GM10248 (cell line): Measurements from ENCODE around the gene GATA6.
"Not testable (repeated sequence)": the region's sequence is repeated elsewhere in the genome, so short reads cannot be mapped to it uniquely, and the experiment has no call there.

Experiments
- CTCF ChIA-PET: fragments of 300-600 bp; sonication (Branson Sonifier 250); formaldehyde crosslinking; extraction: SDS; loops from one replicate; lab custom pipeline; 2021; ENCODE audit warnings: antibody characterized with exemption; lab: Yijun Ruan, JAX
- POLR2A ChIA-PET: fragments of 350-650 bp; sonication (Branson Sonifier 250); formaldehyde crosslinking; extraction: SDS; loops from one replicate; lab custom pipeline; 2020; ENCODE audit warnings: antibody characterized with exemption; lab: Yijun Ruan, JAX
- DNase-seq: peaks from one replicate; pipeline ENCODE4 v3.0.0; 2012; ENCODE audit errors: extremely low spot score
- CTCF ChIP-seq: IDR thresholded peaks from 2 replicates; pipeline ENCODE4 v1.5.1; 2012; ENCODE audit warnings: mild to moderate bottlenecking, low read depth; ENCODE audit errors: extremely low read depth, missing control alignments, control extremely low read depth

The GATA6 gene

DNA sequence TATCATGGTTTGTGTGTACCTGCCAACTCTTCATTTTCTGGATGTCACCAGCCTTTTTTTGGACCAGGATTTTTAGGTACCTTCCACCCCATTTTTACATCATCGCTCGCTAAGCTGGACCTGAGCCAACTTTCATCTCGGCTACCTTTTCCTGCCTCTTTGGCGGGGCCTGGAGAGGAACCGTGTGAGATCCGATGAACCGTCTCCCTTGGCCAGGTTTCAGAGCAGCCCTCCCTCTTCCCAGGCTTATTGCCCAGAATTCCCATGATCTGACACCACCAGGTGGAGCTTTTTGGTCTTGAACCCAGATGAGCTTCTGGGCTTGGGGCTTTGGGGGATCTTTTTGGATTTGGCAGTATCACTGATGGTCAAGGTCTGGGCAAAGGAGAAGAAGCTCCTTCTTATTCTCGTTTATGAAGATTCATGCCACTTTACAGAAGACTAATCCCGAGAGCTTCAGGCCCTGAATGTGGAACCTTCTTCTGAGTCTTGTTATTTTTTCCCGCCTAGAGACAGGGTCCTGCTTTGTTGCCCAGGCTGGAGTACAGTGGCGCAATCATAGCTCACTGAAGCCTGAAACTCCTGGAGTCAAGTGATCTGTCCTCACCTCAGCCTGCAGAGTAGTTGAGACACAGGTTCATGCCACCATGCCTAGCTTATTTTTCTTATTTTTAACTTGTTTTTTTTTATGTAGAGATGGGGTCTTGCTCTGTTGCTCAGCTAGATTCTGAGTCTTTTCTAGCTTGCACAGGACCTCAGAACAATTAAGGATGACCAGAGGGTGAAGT is 50.4 kb downstream of the GATA6 start:
- POLR2A ChIA-PET = no interaction called here
- TF ChIP-seq CTCF = no peak
- no peak for DNase-seq
- CTCF ChIA-PET = interaction anchor here (0.9 to 2.2 kb wide), 2 partner anchors 9 to 14 kb away, joined by 3 to 8 read pairs; no protein-coding TSS in a partner anchor

DNA sequence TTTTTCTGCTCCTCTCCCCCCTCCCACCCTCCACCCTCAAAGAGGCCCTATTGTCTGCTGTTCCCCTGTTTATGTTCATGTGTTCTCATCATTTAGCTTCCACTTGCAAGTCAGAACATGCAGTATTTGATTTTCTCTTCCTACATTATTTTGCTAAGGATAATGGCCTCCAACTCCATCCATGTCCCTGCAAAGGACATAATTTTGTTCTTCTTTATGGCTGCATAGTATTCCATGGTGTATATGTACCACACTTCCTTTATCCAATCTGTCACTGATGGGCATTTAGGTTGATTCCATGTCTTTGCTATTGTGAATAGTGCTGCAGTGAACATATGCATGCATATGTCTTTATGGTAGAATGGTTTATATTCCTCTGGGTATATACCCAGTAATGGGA is 51.2 kb downstream of the GATA6 start:
- DNase-seq, CTCF ChIA-PET, POLR2A ChIA-PET: not testable (repeated sequence)

- POLR2A ChIA-PET = no interaction called here
- no peak for DNase-seq
These were observed 52.0 kb downstream of the GATA6 start for GRCh38 chr18:22221350-22221749.

DNA sequence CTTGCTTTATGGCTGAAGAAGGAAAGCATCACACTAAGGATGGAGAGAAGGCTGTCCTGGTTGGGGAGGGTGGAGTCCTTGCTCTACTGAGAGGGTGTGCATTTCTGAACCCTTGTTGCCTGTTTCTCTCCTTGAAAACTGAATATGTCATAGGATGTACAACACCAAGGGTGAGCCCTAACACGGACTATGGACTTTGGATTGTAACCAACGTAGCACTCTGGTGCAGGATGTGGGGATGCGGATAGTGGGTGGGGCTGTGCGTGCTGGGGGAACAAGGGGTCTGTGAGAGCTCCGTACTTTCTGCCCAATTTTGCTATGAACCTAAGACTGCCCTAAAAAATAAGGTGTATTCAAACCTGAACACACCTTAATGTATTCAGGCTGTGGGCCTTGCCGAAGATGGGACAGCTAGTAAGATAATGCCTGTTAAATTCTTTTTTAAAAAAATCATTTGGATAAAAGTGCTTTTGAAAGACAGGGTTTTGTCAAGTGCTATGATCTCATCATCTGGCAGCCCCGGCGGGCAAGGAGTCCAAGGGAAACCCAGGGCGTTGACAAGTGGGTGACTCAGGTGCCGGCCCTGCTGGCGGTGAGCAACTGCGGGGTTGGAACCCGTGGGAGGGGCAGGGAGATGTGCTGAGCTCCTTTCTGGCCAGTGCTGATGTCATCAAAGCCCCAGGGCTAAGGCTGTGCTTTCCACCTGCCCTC is 54.0 kb downstream of the GATA6 start:
- POLR2A ChIA-PET = no interaction called here
- CTCF ChIA-PET = no interaction called here
- TF ChIP-seq CTCF = no peak
- no peak for DNase-seq

More at GRCh38 chr18:22221350-22221749, 52.0 kb downstream of the GATA6 start:
- no peak for TF ChIP-seq CTCF
- CTCF ChIA-PET = no interaction called here

- no peak for TF ChIP-seq CTCF
These were observed 54.6 kb downstream of the GATA6 start for GRCh38 chr18:22223965-22224322.

GRCh38 chr18:22224339-22224738 is 55.0 kb downstream of the GATA6 start:
- no peak for DNase-seq
- ChIA-PET CTCF (no interaction called here), POLR2A (no interaction called here)
- TF ChIP-seq CTCF = no peak

More at GRCh38 chr18:22223965-22224322, 54.6 kb downstream of the GATA6 start:
- no peak for DNase-seq
- POLR2A ChIA-PET = no interaction called here
- CTCF ChIA-PET = no interaction called here

- TF ChIP-seq CTCF = no peak
- CTCF ChIA-PET = no interaction called here
These were observed 57.4 kb downstream of the GATA6 start for GRCh38 chr18:22226801-22227200.

More at GRCh38 chr18:22226801-22227200, 57.4 kb downstream of the GATA6 start:
- POLR2A ChIA-PET = no interaction called here
- DNase-seq = no peak
